ENCODE measurements around the gene ANKRD16.
"Not testable (repeated sequence)": the region's sequence is repeated elsewhere in the genome, so short reads cannot be mapped to it uniquely, and the experiment has no call there.

The ANKRD16 gene

DNA sequence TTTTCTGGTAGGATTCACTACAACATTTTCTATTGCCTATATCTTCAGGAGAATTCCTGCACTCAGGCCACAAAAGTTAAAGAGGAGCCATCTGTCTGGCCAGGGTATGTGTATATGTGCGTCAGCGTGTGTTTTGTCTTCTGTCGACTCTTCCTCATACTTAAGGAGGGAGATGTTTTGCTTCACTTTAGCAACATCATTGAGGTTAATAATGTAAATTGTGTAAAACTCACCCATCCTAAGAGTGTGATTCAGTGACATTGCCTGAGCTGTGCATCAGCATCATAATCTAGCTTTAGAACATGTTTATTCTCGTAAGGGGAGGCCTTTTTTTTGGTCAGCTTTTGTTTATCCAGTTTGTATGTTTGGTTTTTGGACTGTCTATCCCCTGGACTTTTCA is 24.0 kb upstream of the ANKRD16 start:
- DNase-seq (no peak), ATAC-seq (replicated peaks) (no peak)
- no peaks in the 10 kb centered on the region for H3K9me3 Mint-ChIP-seq
- H3K27me3 Mint-ChIP-seq, result no peaks in the 10 kb centered on the region
- H3K4me3 Mint-ChIP-seq, result no peak overlapping the region
- H3K27ac Mint-ChIP-seq, result no peak overlapping the region
- peaks cover 63 to 74% of the 10 kb centered on the region in 2 donors for H3K36me3 Mint-ChIP-seq
- H3K4me1 Mint-ChIP-seq, result peaks cover 2 to 6% of the 10 kb centered on the region in 2 donors

DNA sequence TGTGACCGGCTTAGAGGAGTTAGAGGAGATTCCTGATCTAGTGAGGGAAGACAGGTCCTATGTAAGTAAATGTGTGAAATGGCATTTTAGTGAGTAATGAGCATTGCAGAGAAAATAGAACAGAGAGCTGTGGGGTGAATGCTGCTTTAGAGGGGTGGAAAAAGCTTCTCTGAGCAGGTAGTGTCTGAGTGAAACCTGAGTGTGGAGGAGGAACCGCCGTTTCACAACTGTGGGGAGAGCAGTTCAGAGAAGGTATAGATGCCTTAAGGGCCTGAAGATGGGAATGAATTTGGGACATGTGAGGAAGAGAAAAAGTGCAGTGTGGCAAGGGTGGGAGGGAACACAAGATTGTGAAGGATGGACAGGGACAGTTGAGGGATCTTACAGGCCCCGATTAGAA is 22.0 kb upstream of the ANKRD16 start:
- H3K27ac Mint-ChIP-seq, result peak overlapping the region; percentile 26
- no peak overlapping the region for H3K4me3 Mint-ChIP-seq
- no peak for DNase-seq
- ATAC-seq (replicated peaks), result no peak
- no peaks in the 10 kb centered on the region for H3K9me3 Mint-ChIP-seq
- H3K4me1 Mint-ChIP-seq, result peaks cover 6 to 9% of the 10 kb centered on the region in 2 donors
- peaks cover 63 to 74% of the 10 kb centered on the region in 2 donors for H3K36me3 Mint-ChIP-seq
- no peaks in the 10 kb centered on the region for H3K27me3 Mint-ChIP-seq

DNA sequence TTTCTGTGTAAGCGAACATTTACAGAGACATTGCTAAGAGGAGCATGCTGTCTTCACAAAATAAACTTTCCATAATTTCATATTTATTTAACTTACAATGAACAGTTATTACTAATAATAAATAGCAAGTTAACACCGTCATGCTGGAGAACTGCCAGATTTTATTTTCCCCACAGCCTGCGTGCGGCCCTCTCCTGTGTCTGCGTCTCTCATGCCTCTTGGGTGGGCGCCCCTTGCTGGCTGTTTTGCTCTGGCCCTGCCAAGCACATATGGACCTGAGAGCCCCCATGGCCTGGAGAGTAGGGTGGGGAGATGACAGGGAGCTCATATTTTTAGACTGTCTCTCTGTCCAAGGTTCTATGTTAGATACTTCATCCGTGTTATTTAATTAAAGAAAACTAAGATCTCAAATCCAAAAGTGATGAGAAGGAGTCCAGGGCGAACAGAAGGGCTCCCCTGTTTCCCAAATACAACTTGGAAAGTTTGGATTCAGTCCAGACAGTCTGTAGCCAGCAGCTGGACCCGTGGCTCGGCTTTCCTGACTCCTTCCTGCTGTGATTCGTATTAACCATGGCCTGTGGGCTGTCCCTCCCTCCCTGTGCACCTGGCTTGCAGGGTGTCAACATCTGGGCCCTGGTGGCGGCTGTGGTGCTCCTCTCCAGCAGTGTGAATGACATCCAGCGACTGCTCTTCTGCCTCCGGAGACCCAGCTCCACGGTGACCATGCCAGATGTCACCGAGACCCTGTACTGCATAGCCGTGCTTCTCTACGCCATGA is 20.8 kb upstream of the ANKRD16 start:
- Mint-ChIP-seq H3K4me1 (peaks cover 5 to 15% of the 10 kb centered on the region in 2 donors), H3K9me3 (no peaks in the 10 kb centered on the region), H3K4me3 (no peak overlapping the region), H3K27ac (no peak overlapping the region), H3K27me3 (no peaks in the 10 kb centered on the region), H3K36me3 (peaks cover 60 to 74% of the 10 kb centered on the region in 2 donors)
- no peak for DNase-seq
- no peak for ATAC-seq (replicated peaks)

DNA sequence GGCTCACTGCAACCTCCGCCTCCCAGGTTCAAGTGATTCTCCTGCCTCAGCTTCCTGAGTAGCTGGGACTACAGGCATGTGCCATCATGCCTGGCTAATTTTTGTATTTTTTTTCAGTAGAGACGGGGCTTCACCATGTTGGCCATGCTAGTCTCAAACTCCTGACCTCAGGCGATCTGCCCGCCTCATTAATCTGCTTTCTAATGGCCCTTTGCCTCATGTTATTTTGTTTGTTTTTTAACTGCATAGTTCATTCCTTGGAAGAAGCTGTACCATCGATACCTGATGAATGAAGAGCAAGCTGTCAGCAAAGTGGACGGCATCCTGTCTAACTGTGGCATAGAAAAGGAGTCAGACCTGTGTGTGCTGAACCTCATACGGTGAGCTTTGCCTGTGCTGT is 19.0 kb upstream of the ANKRD16 start:
- not testable (repeated sequence) for H3K27me3 Mint-ChIP-seq; DNase-seq; H3K27ac Mint-ChIP-seq; H3K9me3 Mint-ChIP-seq; ATAC-seq (replicated peaks); H3K4me3 Mint-ChIP-seq
- H3K36me3 Mint-ChIP-seq, result peaks cover 62 to 68% of the 10 kb centered on the region in 2 donors
- peaks cover 12 to 25% of the 10 kb centered on the region in 2 donors for H3K4me1 Mint-ChIP-seq

DNA sequence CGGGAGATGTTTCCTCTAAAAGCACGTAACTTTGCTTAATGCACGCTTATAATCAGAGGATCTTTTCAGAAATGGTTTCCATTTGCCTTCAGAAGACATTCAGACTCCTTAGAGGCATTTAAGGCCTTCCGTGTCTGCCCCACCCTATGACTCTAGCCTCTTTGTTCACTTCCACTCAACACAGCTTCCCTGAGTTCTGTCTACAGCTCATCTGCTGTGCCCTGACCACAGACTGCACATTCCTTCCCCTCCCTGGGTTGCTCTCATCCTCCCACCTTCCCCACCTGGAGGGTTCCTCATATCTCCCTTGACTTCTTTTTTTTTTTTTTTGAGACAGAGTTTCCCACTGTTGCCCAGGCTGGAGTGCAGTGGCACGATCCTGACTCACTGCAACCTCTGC is 17.0 kb upstream of the ANKRD16 start:
- H3K27me3 Mint-ChIP-seq, result no peaks in the 10 kb centered on the region
- H3K27ac Mint-ChIP-seq, result no peak overlapping the region
- ATAC-seq (replicated peaks) (no peak), DNase-seq (no peak)
- no peak overlapping the region for H3K4me3 Mint-ChIP-seq
- H3K4me1 Mint-ChIP-seq, result peaks cover 14 to 26% of the 10 kb centered on the region in 2 donors
- peaks cover 0 to 3% of the 10 kb centered on the region in 2 donors for H3K9me3 Mint-ChIP-seq
- H3K36me3 Mint-ChIP-seq, result peaks cover 57 to 60% of the 10 kb centered on the region in 2 donors

DNA sequence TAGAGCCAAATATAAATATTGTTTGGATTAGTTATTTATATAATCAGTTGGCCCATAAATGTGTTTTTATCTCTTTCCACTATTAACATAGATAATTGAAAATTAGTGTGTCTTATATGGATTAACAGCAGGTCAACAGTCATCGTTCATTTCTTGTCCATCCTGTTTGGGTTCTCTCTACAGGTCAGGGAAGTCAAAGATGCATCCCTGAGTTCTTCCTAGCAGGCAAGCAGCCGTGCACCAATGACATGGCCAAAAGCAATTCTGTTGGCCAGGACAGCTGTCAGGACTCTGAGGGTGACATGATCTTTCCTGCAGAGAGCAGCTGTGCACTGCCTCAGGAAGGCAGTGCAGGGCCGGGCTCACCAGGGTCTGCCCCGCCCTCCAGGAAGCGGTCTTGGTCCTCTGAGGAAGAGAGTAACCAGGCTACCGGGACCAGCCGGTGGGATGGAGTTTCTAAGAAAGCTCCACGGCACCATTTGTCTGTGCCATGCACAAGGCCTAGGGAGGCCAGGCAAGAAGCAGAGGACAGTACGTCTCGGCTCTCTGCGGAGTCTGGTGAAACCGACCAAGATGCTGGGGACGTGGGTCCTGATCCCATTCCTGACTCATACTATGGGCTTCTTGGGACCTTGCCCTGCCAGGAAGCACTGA is 16.3 kb upstream of the ANKRD16 start:
- DNase-seq, result no peak
- Mint-ChIP-seq H3K27me3 (no peaks in the 10 kb centered on the region), H3K27ac (no peak overlapping the region), H3K4me1 (peaks cover 14 to 23% of the 10 kb centered on the region in 2 donors), H3K36me3 (peaks cover 51 to 55% of the 10 kb centered on the region in 2 donors), H3K9me3 (peaks cover 0 to 3% of the 10 kb centered on the region in 2 donors), H3K4me3 (no peak overlapping the region)
- no peak for ATAC-seq (replicated peaks)

DNA sequence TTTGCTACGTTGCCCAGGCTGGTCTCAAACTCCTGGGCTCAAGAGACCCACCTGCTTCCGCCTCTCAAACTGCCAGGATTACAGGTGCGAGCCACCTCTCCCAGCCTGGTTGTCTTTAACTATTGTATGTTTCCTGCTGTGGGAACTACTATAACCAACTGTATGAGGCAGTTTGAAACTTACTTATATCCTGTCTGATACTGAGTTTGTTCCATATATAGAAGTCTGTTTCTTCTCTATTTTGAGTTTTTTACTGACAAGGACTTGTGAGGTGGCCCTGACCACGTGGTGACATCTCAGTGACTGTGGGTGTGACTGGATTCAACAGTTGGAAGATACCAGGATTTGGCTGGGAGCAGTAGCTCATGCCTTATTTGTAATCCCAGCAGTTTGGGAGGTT is 14.5 kb upstream of the ANKRD16 start:
- Mint-ChIP-seq H3K27me3 (no peaks in the 10 kb centered on the region), H3K4me3 (peak overlapping the region in 1 of 2 donors; percentile 48), H3K4me1 (peaks cover 14 to 23% of the 10 kb centered on the region in 2 donors), H3K36me3 (peaks cover 40 to 48% of the 10 kb centered on the region in 2 donors), H3K9me3 (peaks cover 0 to 3% of the 10 kb centered on the region in 2 donors), H3K27ac (peak overlapping the region; percentile 88)
- DNase-seq (no peak), ATAC-seq (replicated peaks) (peak; percentile 75 to 92)

DNA sequence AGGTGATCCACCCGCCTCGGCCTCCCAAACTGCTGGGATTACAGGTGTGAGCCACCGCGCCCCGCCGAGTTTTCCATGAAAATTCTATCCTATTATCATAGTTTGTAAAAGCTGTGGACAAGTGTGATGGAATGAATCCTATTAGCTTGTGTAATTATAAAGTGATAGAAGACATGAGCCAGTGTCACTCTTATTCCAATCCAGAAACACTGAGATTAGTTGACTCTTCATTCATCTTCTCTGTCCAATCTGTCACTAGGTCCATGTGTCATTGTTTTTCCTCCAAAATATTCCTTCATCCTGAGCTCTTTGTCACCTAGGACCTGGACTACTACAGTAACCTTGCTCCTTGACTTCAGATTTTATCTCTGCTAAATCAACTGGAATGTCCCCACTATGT is 13.9 kb upstream of the ANKRD16 start:
- Mint-ChIP-seq H3K9me3 (peaks cover 0 to 3% of the 10 kb centered on the region in 2 donors), H3K4me1 (peaks cover 14 to 23% of the 10 kb centered on the region in 2 donors), H3K27me3 (no peaks in the 10 kb centered on the region), H3K27ac (peak overlapping the region; percentile 88), H3K36me3 (peaks cover 37 to 47% of the 10 kb centered on the region in 2 donors), H3K4me3 (no peak overlapping the region)
- DNase-seq (no peak), ATAC-seq (replicated peaks) (no peak)

DNA sequence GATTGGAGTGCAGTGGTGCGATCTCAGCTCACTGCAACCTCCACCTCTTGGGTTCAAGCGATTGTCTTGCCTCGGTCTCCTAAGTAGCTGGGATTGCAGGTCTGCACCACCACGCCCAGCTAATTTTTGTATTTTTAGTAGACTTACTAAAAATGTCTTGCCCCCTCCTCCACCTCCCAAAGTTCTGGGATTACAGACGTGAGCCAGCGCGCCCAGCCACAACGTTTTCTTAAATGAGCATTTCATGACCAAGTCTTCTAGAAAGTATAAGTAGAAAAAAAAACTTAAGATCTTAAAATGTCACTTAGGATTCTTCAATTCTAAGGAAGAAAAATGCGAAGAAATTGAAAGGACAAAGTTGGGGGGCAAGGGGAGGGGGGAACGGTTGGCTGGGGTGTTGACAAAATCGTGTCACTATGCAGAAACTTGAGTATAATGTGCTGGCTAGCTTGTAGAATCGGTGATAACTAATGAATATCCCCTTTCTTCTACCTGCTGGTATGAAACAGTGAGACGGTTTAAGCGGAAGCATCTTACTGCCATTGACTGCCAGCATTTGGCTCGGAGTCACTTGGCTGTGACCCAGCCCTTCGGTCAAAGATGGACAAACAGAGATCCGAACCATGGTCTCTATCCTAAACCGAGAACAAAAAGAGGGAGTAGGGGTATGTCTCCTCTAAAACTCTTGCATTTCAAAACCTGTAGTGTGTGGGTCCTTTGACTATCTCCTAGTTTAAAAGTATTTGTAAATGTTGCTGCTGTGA is 13.0 kb upstream of the ANKRD16 start:
- ATAC-seq (replicated peaks), result no peak
- Mint-ChIP-seq H3K4me1 (peaks cover 13 to 23% of the 10 kb centered on the region in 2 donors), H3K27ac (no peak overlapping the region), H3K9me3 (peaks cover 3 to 4% of the 10 kb centered on the region in 2 donors), H3K36me3 (peaks cover 38 to 47% of the 10 kb centered on the region in 2 donors), H3K27me3 (no peaks in the 10 kb centered on the region), H3K4me3 (no peak overlapping the region)
- no peak for DNase-seq

DNA sequence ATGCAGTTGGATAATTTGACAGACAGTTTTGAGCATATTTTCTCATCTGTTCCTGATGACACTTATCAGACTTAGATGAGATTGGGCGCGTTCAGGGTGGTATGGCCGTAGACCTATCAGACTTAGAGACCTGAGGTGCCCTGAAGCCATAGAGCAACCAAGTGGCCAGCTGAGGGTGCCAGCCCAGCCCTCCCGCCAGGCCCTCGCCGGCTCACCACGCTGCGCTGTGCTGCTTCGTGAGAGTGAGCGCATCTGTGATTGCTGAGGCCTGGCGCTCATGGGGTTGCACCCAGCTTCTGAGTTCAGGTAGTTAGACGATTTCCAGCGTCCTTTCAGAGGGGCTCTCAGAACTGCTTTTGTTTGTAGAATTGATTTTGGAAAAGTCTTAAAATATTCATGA is 10.6 kb upstream of the ANKRD16 start:
- H3K9me3 Mint-ChIP-seq, result peaks cover 3 to 4% of the 10 kb centered on the region in 2 donors
- H3K4me1 Mint-ChIP-seq, result peaks cover 22 to 36% of the 10 kb centered on the region in 2 donors
- H3K27me3 Mint-ChIP-seq, result no peaks in the 10 kb centered on the region
- no peak overlapping the region for H3K27ac Mint-ChIP-seq
- H3K4me3 Mint-ChIP-seq, result no peak overlapping the region
- H3K36me3 Mint-ChIP-seq, result peaks cover 38 to 46% of the 10 kb centered on the region in 2 donors
- DNase-seq (no peak), ATAC-seq (replicated peaks) (no peak)

DNA sequence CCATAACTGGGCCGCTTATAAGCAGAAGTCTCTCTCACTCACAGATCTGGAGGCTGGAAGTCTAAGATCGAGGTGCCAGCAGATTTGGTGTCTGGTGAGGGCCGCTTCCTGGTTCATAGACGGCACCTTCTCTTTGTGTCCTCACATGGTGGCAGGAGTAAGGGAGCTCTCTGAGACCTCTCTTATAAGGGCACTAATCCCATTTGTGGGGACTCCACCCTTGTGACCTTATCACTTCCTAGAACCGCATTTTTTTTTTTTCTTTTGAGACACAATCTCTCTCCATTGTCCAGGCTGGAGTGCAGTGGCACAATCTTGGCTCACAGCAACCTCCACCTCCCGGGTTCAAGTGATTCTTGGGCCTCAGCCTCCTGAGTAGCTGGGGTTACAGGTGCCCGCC is 8.5 kb upstream of the ANKRD16 start:
- Mint-ChIP-seq H3K27me3 (no peaks in the 10 kb centered on the region), H3K4me1 (peaks cover 24 to 42% of the 10 kb centered on the region in 2 donors), H3K27ac (no peak overlapping the region), H3K9me3 (peaks cover 0 to 4% of the 10 kb centered on the region in 2 donors), H3K36me3 (peaks cover 37 to 50% of the 10 kb centered on the region in 2 donors), H3K4me3 (no peak overlapping the region)
- no peak for ATAC-seq (replicated peaks)
- no peak for DNase-seq

DNA sequence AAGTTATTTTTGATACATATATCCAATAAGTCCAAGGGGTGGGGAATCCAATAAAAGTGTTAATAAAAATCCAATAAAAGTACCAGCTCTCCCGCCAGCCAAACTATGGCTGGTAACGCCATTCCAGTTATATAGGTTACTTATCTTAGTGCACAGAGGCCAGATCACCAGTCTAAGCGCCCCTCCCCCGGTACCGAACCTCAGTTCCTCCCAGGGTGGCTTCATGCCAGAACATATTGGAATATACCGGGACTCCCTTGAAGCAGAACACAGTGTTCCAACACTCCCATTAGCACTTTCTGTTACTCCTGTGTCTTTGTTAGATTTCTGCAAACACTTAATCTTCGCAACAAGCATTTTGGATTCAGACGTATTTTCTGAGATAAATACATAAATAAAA is 7.8 kb upstream of the ANKRD16 start:
- ATAC-seq (replicated peaks), result no peak
- no peaks in the 10 kb centered on the region for H3K27me3 Mint-ChIP-seq
- H3K9me3 Mint-ChIP-seq, result peaks cover 0 to 4% of the 10 kb centered on the region in 2 donors
- peaks cover 27 to 49% of the 10 kb centered on the region in 2 donors for H3K4me1 Mint-ChIP-seq
- no peak overlapping the region for H3K4me3 Mint-ChIP-seq
- DNase-seq, result no peak
- H3K27ac Mint-ChIP-seq, result no peak overlapping the region
- peaks cover 40 to 53% of the 10 kb centered on the region in 2 donors for H3K36me3 Mint-ChIP-seq

DNA sequence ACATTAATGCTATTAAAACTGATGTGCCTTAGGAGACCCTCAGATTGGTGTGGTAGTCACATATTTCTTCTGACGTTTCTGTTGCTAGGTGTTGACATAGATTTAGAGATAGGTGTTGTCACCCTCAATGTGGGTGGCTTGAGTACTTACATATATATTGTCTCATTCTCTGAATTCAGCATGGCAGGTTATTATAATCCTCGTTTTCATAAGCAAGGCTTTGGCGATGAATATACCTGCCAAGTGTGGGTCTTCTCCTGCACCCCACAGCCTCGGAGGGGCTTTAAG is 7.3 kb upstream of the ANKRD16 start:
- H3K36me3 Mint-ChIP-seq, result peaks cover 44 to 59% of the 10 kb centered on the region in 2 donors
- DNase-seq (no peak), ATAC-seq (replicated peaks) (no peak)
- peaks cover 30 to 54% of the 10 kb centered on the region in 2 donors for H3K4me1 Mint-ChIP-seq
- no peak overlapping the region for H3K4me3 Mint-ChIP-seq
- peaks cover 0 to 4% of the 10 kb centered on the region in 2 donors for H3K9me3 Mint-ChIP-seq
- H3K27ac Mint-ChIP-seq, result no peak overlapping the region
- no peaks in the 10 kb centered on the region for H3K27me3 Mint-ChIP-seq

DNA sequence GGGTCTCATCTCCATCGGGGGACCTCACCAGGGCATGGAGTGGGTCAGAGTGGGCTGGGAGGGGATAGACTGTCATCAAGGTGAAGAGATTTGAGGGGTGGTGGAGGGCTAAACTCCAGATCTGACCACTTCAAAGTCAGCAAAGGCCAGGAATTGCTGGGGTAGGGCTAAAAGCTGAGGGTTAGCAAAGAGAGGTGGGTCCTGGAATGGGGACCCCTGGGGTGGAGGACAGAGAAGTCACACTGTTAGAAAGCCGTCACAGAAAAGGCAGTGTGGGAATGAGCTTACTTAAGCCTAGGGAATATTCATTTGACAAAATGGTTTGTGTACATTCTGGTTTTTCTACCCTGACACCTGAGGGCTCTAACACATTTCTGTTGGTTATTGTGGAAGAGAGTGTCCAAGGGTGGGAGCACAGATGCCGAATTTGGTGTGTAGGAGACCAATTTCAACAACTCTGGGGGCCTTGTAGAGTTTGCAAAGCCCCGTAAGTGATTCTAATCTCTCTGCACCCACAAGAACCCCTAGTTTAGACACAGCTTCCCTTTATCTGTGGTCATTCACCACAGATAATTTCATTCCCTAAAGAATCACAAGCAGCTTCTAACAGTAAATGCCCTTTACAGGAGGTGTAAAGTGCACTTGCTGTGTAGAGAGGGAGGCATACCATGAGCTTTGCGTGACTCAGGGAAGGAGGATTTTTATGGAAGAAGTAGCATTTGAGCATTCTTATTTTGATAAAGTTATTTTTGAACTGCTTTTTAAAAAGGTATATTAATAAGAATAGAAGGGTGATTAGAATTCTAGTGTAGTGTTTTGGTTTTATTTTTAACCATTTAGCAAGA is 6.7 kb upstream of the ANKRD16 start:
- DNase-seq (no peak), ATAC-seq (replicated peaks) (peak in 1 of 2 donors; percentile 29)
- peak overlapping the region; percentile 29 to 58 for H3K4me3 Mint-ChIP-seq
- H3K27ac Mint-ChIP-seq, result peak overlapping the region; percentile 89
- H3K4me1 Mint-ChIP-seq, result peaks cover 33 to 60% of the 10 kb centered on the region in 2 donors
- peaks cover 46 to 60% of the 10 kb centered on the region in 2 donors for H3K36me3 Mint-ChIP-seq
- no peaks in the 10 kb centered on the region for H3K27me3 Mint-ChIP-seq
- peaks cover 0 to 4% of the 10 kb centered on the region in 2 donors for H3K9me3 Mint-ChIP-seq

All from stimulated activated naive B cell treated with anti-CD40 and anti-IgM and Interleukin-4, amounts not matched to agents 10 μg/mL and 1 μg/mL and 100 μg/mL, for 72 hours (primary cell).